Stimulated activated CD4-positive, alpha-beta T cell treated with anti-CD3 and anti-CD28 coated beads, Interleukin-1b, Interleukin-23, amount 100 ng/mL, for 4 hours (primary cell): Measurements from ENCODE around the gene TMEM59L.

Source experiments
- DNase-seq, 2 donors: peaks; one replicate each; pipeline ENCODE4 v3.0.0-alpha.2; 2020; ENCODE audit warnings: low read depth in 2 of 2

The TMEM59L gene

DNA sequence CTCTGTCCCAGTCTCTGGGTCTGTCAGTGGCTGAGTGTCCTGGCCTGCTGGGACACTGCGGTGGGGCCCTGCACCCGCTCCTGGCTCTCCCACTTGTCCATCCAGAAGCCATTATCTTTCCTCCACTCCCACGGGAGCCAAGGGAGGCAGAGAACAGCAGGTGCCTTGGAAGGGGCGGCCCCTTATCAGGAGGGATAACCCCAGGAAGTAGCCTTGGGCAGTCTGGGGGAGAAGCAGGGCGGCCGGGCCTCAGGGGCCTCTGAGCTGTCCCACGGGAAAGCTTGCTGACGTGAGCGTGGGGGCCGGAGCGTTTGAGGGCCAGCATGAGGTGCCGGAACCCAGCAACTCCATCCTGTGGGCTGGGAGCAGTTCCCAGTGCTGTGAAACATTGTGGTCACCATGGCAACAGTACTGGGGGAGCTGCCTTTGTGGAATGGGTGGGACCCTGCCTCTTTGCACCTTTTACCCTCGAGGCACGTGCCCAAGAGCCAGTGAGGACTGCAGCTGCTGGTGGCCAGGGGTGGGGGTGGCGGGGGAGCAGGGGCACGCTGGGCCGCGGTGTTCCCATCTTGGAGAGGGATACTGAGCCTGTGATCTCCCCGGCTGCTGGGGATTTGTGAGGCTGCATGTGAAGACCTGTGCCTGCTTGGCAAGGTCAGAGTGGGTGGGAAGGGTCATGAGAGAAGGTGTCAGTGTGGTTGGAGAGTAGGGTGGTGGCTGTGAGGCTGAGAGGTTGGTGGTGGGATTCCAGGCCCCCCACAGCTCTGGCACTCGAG lies 45.1 kb downstream of the TMEM59L start:
- no peak for DNase-seq

DNA sequence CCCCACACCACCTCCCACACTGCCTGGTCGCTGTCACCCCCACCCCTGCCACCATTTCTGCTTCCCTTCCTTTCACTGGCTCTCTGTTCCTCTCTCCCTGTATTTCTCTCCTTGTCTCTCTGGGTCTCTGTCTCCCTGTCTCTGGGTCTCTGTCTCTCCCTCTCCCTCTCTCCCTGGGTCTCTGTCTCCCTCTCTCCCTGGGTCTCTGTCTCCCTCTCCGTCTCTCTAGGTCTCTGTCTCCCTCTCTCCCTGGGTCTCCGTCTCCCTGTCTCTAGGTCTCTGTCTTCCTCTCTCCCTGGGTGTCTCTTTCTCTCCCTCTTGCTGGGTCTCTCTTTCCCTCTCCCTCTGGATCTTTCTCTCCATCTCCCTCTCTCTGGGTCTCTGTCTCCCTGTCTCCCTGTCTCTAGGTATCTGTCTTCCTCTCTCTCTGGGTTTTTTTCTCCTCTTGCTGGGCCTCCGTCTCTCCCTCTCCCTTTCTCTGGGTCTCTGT lies 45.7 kb downstream of the TMEM59L start:
- no peak for DNase-seq

DNA sequence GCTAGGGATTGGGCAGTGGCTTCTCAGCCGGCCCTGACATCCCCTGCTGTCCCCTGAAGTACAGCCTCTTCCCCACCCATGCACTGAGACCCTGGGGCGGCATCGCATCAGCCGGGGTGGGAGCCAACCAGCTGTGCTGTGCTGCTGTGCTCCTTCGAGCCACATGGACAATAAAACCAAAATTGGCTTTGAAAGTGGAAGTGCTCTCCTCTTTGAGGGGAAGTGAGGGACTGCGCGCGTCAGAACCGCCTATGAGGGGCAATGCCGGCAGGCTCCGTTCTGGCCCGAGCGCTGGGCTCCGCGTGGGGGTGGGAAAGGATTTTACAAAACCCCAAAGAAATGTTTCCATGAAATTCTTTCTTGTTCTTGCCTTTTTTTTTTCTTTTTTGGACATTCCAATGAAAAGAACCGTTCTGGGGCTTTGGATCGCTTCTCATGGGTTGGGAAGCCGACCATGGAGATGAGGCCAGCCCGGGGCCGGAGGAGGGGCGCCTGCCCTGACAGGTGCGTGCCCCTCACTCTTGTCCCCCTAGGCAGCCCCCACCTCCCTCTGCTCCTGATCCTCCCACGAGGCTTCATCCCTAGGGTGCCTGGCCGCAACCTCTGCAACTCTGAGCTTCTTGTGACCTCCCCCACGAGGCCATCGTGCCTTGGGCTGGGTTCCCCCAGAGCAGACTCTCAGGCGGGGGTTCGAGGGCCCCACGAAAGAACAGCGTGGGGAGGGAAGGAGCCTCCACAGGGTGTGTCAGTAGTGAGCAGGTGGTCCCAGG lies 46.8 kb downstream of the TMEM59L start:
- no peak for DNase-seq

DNA sequence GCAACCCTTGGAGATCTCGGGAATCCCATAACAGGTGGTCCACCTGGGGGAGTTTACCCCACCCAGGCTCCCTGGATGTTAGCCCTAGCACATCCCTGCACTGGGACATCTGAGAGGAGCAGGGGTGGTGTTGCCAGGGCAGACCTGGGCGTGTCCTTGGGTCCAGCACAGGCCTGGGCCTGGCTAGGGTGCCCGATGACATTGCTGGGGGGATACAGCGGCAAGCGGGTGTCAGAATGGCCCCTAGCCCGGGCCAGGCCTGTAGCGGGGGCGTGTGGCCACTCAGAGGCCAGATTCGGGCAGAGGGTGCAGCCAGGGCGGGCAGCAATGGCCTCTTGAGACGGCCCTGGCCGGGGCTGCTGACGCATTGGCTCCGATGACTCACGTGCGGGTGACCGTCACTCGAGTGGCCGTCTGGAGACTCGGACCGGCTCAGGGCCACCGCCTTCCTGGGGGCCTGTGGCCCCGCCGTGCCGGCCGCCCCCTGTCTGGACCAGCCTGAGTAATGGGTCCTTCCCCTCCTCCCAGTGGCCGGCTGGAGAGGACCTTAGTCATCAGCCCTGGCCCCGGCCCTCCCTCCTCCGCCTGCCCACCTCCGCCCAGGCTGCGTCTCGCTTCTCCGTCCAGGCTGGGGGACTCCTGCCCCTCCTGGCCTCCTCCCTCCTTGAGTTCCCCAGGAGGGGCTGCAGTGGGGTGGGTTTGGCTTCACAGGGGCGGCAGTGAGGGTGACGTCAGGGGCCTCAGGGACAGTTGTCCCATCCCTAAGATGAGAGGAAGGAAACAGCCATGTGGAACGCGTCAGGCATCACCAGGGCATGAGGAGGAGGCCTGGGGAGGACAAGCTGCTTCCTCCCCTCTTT lies 47.6 kb downstream of the TMEM59L start:
- no peak for DNase-seq

DNA sequence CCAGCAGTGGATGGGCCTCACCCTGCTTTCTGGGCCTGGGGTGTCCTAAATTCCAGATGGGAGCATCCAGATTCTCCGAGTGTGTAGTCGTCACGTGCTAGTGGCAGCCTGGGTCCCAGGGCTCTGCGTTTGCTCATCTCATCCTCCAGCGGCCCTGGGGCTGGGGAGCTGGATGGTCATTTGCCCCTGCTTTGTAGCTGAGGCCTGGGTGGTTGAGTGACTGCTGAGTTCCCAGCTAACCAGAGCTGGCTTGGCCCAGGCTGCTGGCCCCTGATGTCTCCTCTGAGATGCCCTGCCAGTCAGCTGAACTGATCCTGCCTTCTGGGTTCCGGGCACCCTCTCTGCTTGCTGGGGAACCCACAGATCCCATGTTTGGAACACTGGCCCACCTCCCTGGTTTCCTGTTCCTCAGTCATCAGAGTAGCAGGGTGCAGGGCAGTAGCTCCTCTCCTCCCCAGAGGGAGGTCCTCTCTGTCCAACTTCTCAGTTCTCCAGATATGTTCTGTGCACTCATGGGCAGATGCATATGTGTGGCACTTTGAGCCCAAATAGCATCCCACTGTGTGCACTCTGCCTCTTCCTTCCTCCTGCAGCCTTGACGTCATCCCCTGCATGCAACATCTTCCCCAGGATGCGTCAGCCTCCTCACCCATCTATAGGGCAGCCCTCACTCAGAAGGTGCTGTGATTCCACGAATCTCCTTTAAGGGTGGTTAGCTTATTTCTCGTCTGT lies 48.4 kb downstream of the TMEM59L start:
- DNase-seq = no peak

DNA sequence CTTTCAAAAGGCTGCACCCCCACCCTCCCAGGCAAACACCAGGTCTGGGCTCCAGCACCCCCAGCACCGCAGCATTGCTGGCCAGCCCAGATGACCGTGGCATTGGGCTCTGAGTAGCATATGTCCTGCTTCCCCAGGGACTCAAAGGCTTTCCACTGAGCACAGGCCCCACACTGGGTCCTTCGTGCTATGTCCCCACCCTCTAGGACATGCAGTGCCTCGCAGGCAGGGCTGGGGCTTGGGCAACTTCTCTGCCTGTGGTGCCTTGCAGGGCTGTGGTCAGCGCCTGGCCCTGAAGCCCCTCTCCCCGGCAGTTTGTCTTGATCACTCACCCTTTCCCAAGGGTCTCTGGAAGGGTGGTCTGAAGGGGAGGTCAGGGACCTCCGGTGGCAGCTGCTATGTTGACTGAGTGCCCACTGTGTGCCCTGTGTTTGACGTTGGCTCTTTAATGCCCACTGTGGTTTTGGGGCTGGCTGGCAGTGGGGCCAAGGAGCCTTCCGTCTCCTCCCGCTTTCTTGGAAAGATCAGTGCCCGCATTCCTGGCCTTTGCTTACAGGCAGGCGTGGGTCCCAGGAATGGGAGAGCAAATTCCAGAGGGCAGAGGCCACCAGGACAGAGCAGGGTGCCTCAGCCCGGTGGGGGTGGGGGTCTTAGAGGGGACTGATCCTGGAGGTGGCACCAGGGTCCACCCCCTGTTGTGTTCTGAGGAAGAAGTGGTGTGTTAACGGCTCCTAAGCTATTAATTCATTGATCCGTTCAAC lies 50.5 kb downstream of the TMEM59L start:
- DNase-seq = no peak

DNA sequence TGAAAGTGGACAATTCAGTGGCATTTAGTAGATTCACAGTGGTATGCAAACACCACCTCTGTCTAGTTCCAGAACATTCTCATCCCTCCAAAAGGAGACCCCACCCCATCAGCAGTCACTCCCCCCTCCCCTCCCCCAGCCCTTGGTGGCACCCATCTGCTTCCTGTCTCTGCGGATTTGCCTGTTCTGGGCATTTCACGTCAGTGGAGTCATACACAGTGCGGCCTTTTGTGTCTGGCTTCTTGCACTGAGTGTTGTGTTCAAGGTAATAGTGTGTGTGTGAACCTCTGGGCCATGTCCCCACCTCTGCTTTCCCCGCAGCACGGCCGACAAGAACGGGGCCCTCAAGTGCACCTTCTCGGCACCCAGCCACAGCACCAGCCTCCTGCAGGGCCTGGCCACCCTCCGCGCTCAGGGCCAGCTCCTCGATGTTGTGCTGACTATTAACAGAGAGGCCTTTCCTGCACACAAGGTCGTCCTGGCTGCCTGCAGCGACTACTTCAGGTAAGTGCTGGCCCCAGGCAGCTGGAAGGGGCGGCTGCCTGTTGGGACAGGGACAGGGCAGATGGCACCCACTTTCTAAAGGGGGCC lies 51.4 kb downstream of the TMEM59L start:
- DNase-seq = no peak

DNA sequence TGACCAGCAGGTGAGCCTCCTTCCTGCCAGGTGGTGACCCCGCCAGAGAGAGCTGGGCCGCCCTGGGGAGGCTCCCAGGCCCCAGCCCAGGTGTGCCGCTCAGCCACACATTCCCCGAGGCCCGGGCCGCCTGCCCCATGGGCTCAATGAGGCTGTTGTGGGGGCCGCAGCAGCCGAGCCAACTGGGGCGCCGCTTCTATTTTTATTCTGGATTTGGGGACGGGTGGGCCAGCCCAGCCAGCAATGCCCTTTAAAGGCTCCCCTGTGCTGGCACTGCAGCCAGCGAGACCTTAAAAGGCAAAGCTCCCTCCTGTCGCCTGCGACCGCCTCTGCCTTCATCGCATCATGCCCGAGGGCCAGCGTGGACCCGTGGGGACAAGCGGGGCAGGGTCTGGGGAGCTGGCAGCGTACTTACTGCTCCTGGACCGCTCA lies 53.1 kb downstream of the TMEM59L start:
- DNase-seq = no peak

DNA sequence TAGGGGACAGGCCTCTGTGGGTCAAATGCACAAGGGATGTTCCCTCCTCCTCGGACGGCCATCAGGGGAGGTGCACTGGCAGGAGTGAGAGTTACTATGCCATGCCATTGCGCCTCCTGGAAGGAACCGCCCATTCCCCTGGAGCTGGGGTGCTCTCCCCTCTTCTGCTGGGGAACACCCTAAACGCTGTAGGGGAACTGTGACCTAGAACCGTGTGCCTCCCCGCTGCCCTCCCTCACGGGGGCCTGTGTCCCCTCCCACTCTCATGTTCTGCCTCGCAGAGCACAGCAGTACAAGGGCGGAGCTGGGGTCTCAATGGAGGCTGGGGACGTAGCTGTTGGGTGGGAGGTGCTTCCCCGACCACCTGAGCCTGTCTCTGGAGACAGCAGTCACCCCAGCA lies 53.6 kb downstream of the TMEM59L start:
- no peak for DNase-seq

DNA sequence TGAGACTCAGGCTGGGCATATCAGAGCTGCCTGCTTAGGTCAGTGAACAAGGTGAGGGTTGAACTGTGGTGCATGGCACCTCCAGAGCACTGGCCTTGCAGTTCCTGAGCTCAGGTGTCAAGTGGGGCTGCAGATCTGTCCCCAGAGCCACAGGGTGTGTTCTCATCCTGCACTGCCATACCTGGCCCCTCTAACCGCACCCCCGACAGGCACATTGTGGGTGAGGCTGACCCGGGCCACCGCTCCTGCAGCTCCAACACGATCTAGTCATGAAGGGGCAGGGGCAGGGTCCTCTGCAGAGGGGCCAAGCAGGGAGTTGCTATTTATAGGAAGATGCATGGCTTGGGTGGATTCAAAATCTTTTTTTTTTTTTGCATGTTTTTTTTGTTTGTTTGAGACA lies 54.1 kb downstream of the TMEM59L start:
- no peak for DNase-seq

DNA sequence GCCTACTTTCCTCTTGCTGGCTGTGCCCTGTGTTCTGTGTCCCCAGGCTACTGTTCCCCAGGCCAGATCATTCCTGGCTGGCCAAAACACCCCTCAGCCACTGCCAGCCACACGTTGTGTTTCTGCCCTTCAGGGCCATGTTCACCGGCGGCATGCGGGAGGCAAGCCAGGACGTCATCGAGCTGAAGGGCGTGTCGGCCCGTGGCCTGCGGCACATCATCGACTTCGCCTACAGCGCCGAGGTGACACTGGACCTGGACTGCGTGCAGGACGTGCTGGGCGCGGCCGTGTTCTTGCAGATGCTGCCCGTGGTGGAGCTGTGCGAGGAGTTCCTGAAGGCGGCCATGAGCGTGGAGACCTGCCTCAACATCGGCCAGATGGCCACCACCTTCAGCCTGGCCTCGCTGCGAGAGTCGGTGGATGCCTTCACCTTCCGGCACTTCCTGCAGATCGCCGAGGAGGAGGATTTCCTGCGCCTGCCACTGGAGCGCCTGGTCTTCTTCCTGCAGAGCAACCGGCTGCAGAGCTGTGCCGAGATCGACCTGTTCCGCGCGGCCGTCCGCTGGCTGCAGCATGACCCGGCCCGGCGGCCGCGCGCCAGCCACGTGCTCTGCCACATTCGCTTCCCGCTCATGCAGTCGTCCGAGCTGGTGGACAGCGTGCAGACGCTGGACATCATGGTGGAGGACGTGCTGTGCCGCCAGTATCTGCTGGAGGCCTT lies 55.0 kb downstream of the TMEM59L start:
- no peak for DNase-seq

DNA sequence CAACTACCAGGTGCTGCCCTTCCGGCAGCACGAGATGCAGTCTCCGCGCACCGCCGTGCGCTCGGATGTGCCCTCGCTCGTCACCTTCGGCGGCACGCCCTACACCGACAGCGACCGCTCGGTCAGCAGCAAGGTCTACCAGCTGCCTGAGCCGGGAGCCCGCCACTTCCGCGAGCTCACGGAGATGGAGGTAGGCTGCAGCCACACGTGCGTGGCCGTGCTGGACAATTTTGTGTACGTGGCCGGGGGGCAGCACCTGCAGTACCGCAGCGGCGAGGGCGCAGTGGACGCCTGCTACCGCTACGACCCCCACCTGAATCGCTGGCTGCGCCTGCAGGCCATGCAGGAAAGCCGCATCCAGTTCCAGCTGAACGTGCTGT lies 55.6 kb downstream of the TMEM59L start:
- DNase-seq = no peak

DNA sequence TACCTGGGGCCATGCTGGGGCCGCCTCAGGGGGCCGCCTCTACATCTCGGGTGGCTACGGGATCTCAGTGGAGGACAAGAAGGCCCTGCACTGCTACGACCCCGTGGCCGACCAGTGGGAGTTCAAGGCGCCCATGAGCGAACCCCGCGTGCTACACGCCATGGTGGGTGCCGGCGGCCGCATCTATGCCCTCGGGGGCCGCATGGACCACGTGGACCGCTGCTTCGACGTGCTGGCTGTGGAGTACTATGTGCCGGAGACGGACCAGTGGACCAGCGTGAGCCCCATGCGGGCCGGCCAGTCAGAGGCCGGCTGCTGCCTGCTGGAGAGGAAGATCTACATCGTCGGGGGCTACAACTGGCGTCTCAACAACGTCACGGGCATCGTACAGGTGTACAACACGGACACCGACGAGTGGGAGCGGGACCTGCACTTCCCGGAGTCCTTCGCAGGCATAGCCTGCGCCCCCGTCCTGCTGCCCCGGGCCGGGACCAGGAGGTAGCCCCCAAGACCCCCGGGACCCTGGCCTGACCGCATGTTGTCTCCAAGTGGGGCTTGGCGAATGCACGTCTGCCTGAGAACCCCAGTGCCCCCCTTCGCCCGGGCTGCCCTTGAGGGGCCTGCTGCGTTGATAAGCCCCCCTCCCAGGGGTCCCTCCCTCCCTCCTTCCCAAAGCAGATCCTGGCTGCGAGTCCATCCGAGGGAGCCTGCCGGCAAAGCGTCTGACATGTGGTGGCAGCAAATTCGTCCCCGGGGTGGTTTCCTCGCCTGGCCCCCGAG lies 56.3 kb downstream of the TMEM59L start:
- no peak for DNase-seq

DNA sequence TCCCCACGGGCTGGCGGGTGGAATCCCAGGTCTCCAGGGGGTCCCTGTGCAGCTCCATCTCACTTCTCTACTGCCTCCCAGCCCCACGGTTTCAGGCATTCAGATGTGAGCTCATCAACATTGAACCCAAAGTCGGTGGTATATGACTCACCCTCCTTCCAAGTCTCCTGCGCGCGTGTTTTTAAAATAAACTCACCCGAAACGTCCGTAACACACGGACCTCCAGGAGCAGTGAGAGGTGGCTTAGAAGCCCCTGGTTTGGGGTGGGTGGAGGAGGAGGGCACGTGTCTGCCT lies 56.8 kb downstream of the TMEM59L start:
- DNase-seq = no peak

DNA sequence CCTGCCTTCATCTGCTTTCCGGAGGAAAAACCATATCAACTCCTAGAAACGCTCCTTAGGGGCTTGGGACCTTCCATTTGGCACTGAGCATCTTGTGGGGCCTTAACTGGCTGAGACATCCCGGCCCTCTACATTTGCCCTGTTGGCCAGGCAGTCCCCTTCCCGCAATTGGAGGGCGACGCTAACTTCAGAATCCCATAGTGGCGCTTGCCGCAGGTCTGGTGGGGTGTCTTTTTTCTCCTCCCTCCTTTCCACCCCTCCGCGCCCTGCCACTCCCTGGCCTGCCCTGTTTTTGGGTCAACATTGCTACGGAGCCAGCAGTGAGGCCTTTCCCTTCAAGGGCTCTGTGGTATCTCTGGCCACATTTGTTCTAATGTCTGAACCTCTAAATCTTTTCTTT lies 57.2 kb downstream of the TMEM59L start:
- no peak for DNase-seq

DNA sequence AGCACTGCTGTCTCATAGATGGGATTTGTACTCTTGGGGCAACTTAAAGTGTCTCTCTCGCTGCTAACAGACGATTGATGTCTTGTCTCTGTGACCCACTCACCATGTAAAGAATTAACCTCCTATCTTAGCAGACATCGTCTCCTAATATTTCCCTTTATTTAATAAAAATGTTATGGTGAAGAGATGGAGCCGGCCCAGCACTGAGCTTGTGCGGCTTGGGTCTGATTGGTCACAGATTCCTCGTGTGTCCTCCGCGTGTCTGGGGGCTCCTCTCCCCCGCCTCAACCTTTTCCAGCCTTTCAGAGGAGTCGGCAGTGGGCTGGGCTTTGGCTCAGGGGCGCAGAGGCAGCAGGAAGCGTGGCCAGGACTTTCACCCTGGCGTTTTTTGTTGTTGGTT lies 57.6 kb downstream of the TMEM59L start:
- DNase-seq = no peak
